Omental fat pad (tissue), 4 donors: ENCODE results near the gene GNA15. TPM values are rescaled to one million over a fixed set of nuclear protein-coding genes. Genes with fewer than 3 reads are reported as not detected.

ENCODE experiments used
- ATAC-seq: fragments of 150-250 bp; one replicate; pipeline ENCODE4 v1.9.1; 2016; ENCODE audit warnings: mild to moderate bottlenecking, moderate library complexity; ENCODE audit not compliant: low FRiP score
- DNase-seq: peaks from one replicate; pipeline ENCODE4 v3.0.0-alpha.2; 2019; ENCODE audit warnings: low spot score
- CTCF ChIP-seq, 3 donors: fragments of 450-650 bp; IDR thresholded peaks; one replicate each; pipeline ENCODE4 v1.5.1; 2016 to 2017; ENCODE audit warnings: antibody characterized with exemption in 3 of 3, mild to moderate bottlenecking in 3 of 3, moderate library complexity in 2 of 3
- total RNA-seq, 4 donors: library from RNA; depleted of rRNA; stranded (reverse); fragments of >200 nt; gene quantifications; one replicate each; pipeline ENCODE4 v1.1.0, GENCODE V29; 2016

The GNA15 gene
- total RNA-seq, 4 donors from 2014 or later = 10.2 to 33.7 (median 10.8) TPM

- TF ChIP-seq CTCF (IDR thresholded peaks at IDR 0.05) = no peak
- ATAC-seq (no peak), DNase-seq (no peak)
Observed at GRCh38 chr19:3118232-3119070, 17.4 kb upstream of the GNA15 start.

GRCh38 chr19:3119071-3119595, 16.7 kb upstream of the GNA15 start:
- DNase-seq (no peak), ATAC-seq (no peak)
- TF ChIP-seq CTCF (IDR thresholded peaks at IDR 0.05) = no peak

GRCh38 chr19:3119693-3120380, 16.0 kb upstream of the GNA15 start:
- TF ChIP-seq CTCF (IDR thresholded peaks at IDR 0.05) = no peak
- DNase-seq = no peak
- ATAC-seq = no peak

GRCh38 chr19:3120611-3121276, 15.1 kb upstream of the GNA15 start:
- DNase-seq = no peak
- no peak for ATAC-seq
- TF ChIP-seq CTCF (IDR thresholded peaks at IDR 0.05) = no peak

- DNase-seq (no peak), ATAC-seq (no peak)
- TF ChIP-seq CTCF (IDR thresholded peaks at IDR 0.05) = no peak
Observed at GRCh38 chr19:3121396-3121795, 14.4 kb upstream of the GNA15 start.

- no peak for DNase-seq
Observed at GRCh38 chr19:3121821-3122511, 13.9 kb upstream of the GNA15 start.

More at GRCh38 chr19:3121821-3122511, 13.9 kb upstream of the GNA15 start:
- TF ChIP-seq CTCF (IDR thresholded peaks at IDR 0.05) = no peak
- ATAC-seq = no peak
